Measurements from ENCODE around the gene FBXW2. TPM values are rescaled to one million over a fixed set of nuclear protein-coding genes. Genes with fewer than 3 reads are reported as not detected.

The FBXW2 gene
- polyA plus RNA-seq, 1 of the 3 experiments (the other 2 are of a cell fraction) = 40.1 TPM

DNA sequence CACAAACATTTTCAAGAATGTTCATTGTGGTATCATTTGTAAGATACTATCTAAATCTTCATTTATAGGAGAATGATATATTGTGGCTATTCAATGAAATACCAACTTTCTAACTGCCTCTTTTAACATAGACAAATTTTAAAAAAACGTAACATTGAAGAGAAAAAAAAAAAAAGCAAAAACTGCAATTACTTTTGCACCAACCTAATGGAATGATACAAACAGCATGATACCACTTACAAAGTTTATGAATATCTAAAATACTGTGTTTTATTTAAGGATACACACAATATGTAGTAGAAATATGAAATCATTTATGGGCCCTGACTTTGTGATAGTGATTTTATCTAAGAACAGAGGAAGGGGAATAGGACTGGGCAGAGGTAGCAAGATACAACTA, 25.4 kb upstream of the FBXW2 start:
- peaks cover 70 to 78% of the 10 kb centered on the region in 2 experiments for H3K36me3 ChIP-seq (replicated peaks in 1 of 2; ENCODE audit: control insufficient read depth in 1 of 2, insufficient read depth in 2 of 2, low read length in 1 of 2)
- no peak overlapping the region for H2AFZ ChIP-seq (ENCODE audit: low read depth)
- CTCF ChIA-PET = no interaction called here
- H3F3A ChIP-seq (replicated peaks; ENCODE audit: insufficient read depth) = peaks cover 6% of the 10 kb centered on the region
- 92% methylated on average over 1 of the region's 1 CpG for WGBS (ENCODE audit: low lambda C conversion rate)
- TF ChIP-seq POLR2AphosphoS5 (IDR thresholded peaks at IDR 0.05; ENCODE audit: low read depth, low read length) (no peak), NFIC (IDR thresholded peaks at IDR 0.05; ENCODE audit: borderline replicate concordance) (no peak), FOXJ3 (CRISPR knock-in tag; IDR thresholded peaks at IDR 0.05) (no peak), SIN3A (IDR thresholded peaks at IDR 0.05; ENCODE audit: borderline replicate concordance, low read depth, low read length) (no peak)
- H3K4me3 ChIP-seq (ENCODE audit: low read depth in 2 of 2, low read length in 1 of 2) = no peak overlapping the region
- no peaks in the 10 kb centered on the region for H3K79me2 ChIP-seq (ENCODE audit: insufficient read depth)
- no peak for DNase-seq
- H3K4me2 ChIP-seq = no peak overlapping the region
- no peak overlapping the region for H3K9ac ChIP-seq
- H3K9me3 ChIP-seq = no peaks in the 10 kb centered on the region
- H4K20me1 ChIP-seq (ENCODE audit: insufficient read depth) = no peaks in the 10 kb centered on the region
- H3K4me1 ChIP-seq (ENCODE audit: control insufficient read depth in 1 of 2, insufficient read depth in 2 of 2, low read depth in 1 of 2, low read length in 1 of 2) = no peaks in the 10 kb centered on the region
- POLR2A ChIA-PET = no interaction called here
- no peaks in the 10 kb centered on the region for H3K9me2 ChIP-seq
- H3K27ac ChIP-seq (ENCODE audit: low read depth in 2 of 2, low read length in 1 of 2) = no peak overlapping the region
- no peaks in the 10 kb centered on the region for H3K27me3 ChIP-seq (ENCODE audit: insufficient read depth)

DNA sequence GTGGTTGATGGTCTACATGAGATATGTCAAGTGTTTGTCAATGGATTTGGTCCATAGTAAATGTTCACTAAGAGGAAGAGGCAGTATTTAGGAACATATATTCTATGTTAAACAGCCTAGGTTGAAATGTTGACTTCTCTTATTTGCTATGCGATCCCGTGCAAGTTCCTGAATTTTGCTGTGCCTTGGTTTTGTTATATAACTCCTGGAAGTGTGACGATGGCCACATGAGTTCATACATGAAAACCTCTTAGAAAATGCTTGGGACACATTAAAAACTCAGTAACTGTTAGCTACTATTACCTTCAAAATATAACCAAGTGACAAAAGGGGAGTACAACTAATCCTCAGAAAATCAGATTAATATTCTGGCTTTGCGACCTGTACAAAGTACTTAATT, 21.9 kb upstream of the FBXW2 start:
- Histone ChIP-seq H3K4me2 (no peak overlapping the region), H3K27me3 (ENCODE audit: insufficient read depth) (no peaks in the 10 kb centered on the region), H3F3A (replicated peaks; ENCODE audit: insufficient read depth) (peaks cover 6% of the 10 kb centered on the region), H2AFZ (ENCODE audit: low read depth) (no peak overlapping the region), H3K36me3 (replicated peaks in 1 of 2; ENCODE audit: control insufficient read depth in 1 of 2, insufficient read depth in 2 of 2, low read length in 1 of 2) (peaks cover 48 to 56% of the 10 kb centered on the region in 2 experiments), H3K4me3 (ENCODE audit: low read depth in 2 of 2, low read length in 1 of 2) (no peak overlapping the region), H3K9me3 (no peaks in the 10 kb centered on the region), H3K9me2 (no peaks in the 10 kb centered on the region), H3K79me2 (ENCODE audit: insufficient read depth) (no peaks in the 10 kb centered on the region), H3K4me1 (ENCODE audit: control insufficient read depth in 1 of 2, insufficient read depth in 2 of 2, low read depth in 1 of 2, low read length in 1 of 2) (no peaks in the 10 kb centered on the region), H3K27ac (ENCODE audit: low read depth in 2 of 2, low read length in 1 of 2) (no peak overlapping the region), H4K20me1 (ENCODE audit: insufficient read depth) (no peaks in the 10 kb centered on the region), H3K9ac (no peak overlapping the region)
- 98% methylated on average over 4 of the region's 4 CpGs for WGBS (ENCODE audit: low lambda C conversion rate)
- ChIA-PET POLR2A (no interaction called here), CTCF (no interaction called here)
- DNase-seq = no peak
- TF ChIP-seq EZH2phosphoT487 (IDR thresholded peaks at IDR 0.05; ENCODE audit: borderline replicate concordance, low read depth) (no peak), CHD2 (IDR thresholded peaks at IDR 0.05; ENCODE audit: low read length, partially characterized antibody) (no peak), MXI1 (IDR thresholded peaks at IDR 0.05; ENCODE audit: low read depth, low read length) (no peak), RAD21 (IDR thresholded peaks at IDR 0.05; ENCODE audit: low read length) (no peak), NFIC (IDR thresholded peaks at IDR 0.05; ENCODE audit: borderline replicate concordance) (no peak), YY1 (IDR thresholded peaks at IDR 0.05; ENCODE audit: low read depth) (no peak), POLR2AphosphoS5 (IDR thresholded peaks at IDR 0.05; ENCODE audit: low read depth, low read length) (no peak), TEAD4 (IDR thresholded peaks at IDR 0.05; ENCODE audit: borderline replicate concordance, insufficient read depth) (no peak), MEF2A (IDR thresholded peaks at IDR 0.05; ENCODE audit: borderline replicate concordance, low read depth) (no peak), GATA2 (CRISPR knock-in tag; IDR thresholded peaks at IDR 0.05) (no peak), SIN3A (IDR thresholded peaks at IDR 0.05; ENCODE audit: borderline replicate concordance, low read depth, low read length) (no peak), ELF1 (IDR thresholded peaks at IDR 0.05) (no peak), EP300 (IDR thresholded peaks at IDR 0.05; ENCODE audit: borderline replicate concordance in 1 of 2, low read depth in 1 of 2, low read length in 1 of 2) (no peak), RCOR1 (IDR thresholded peaks at IDR 0.05; ENCODE audit: low read length) (no peak)
- TF ChIP-seq, protein P1, sequence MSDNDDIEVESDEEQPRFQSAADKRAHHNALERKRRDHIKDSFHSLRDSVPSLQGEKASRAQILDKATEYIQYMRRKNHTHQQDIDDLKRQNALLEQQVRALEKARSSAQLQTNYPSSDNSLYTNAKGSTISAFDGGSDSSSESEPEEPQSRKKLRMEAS (IDR thresholded peaks at IDR 0.05; ENCODE audit: low read depth) = no peak
- TF ChIP-seq, protein P2, sequence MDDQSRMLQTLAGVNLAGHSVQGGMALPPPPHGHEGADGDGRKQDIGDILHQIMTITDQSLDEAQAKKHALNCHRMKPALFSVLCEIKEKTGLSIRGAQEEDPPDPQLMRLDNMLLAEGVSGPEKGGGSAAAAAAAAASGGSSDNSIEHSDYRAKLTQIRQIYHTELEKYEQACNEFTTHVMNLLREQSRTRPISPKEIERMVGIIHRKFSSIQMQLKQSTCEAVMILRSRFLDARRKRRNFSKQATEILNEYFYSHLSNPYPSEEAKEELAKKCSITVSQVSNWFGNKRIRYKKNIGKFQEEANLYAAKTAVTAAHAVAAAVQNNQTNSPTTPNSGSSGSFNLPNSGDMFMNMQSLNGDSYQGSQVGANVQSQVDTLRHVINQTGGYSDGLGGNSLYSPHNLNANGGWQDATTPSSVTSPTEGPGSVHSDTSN (IDR thresholded peaks at IDR 0.05) = no peak
- TF ChIP-seq, protein P3, sequence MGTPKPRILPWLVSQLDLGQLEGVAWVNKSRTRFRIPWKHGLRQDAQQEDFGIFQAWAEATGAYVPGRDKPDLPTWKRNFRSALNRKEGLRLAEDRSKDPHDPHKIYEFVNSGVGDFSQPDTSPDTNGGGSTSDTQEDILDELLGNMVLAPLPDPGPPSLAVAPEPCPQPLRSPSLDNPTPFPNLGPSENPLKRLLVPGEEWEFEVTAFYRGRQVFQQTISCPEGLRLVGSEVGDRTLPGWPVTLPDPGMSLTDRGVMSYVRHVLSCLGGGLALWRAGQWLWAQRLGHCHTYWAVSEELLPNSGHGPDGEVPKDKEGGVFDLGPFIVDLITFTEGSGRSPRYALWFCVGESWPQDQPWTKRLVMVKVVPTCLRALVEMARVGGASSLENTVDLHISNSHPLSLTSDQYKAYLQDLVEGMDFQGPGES (IDR thresholded peaks at IDR 0.05; ENCODE audit: low read depth, low read length) = no peak
